GM18505 (cell line): ENCODE data around the gene RTP4.
"Not testable (repeated sequence)": the region's sequence is repeated elsewhere in the genome, so short reads cannot be mapped to it uniquely, and the experiment has no call there.

Source experiments
- ATAC-seq: cut with Tn5 transposase; IDR thresholded peaks from one replicate; pipeline ENCODE4 v1.9.1; 2021; ENCODE audit not compliant: unreplicated experiment
- POLR2A ChIP-seq: IDR thresholded peaks from 4 replicates; pipeline ENCODE4 v1.6.1; 2011; ENCODE audit warnings: borderline replicate concordance; ENCODE audit not compliant: insufficient read depth, insufficient read length; ENCODE audit errors: extremely low read depth

The RTP4 gene

GRCh38 chr3:187385296-187385695 lies 17.1 kb downstream of the RTP4 start:
- ATAC-seq = no peak
- no peak for TF ChIP-seq POLR2A

- no peak for ATAC-seq
- no peak for TF ChIP-seq POLR2A
Measured at GRCh38 chr3:187396661-187397060, 28.5 kb downstream of the RTP4 start.

GRCh38 chr3:187398955-187399354 lies 30.8 kb downstream of the RTP4 start:
- no peak for TF ChIP-seq POLR2A

GRCh38 chr3:187400756-187401155 lies 32.6 kb downstream of the RTP4 start:
- no peak for TF ChIP-seq POLR2A
- no peak for ATAC-seq

More at GRCh38 chr3:187398955-187399354, 30.8 kb downstream of the RTP4 start:
- no peak for ATAC-seq

- no peak for TF ChIP-seq POLR2A
- no peak for ATAC-seq
Measured at GRCh38 chr3:187401856-187402255, 33.7 kb downstream of the RTP4 start.

- TF ChIP-seq POLR2A = no peak
- ATAC-seq = no peak
Measured at GRCh38 chr3:187403768-187404288, 35.6 kb downstream of the RTP4 start.

GRCh38 chr3:187406927-187407326 lies 38.7 kb downstream of the RTP4 start:
- TF ChIP-seq POLR2A = no peak
- ATAC-seq = no peak

GRCh38 chr3:187411991-187412781 lies 44.0 kb downstream of the RTP4 start:
- not testable (repeated sequence) for ATAC-seq
